Heart left ventricle (tissue), 16 donors: ENCODE data around the gene CNPY4. TPM values are rescaled to one million over a fixed set of nuclear protein-coding genes. Genes with fewer than 3 reads are reported as not detected.

ENCODE experiments used
- ATAC-seq, 4 donors: fragments of 200-7000 bp; cut with Tn5 transposase; one replicate each; pipeline ENCODE4 v1.9.1; 2020 to 2022; ENCODE audit warnings: moderate library complexity in 4 of 4, mild to moderate bottlenecking in 3 of 4, moderate number of reproducible peaks in 1 of 4
- DNase-seq, 5 donors: peaks; one replicate each; pipeline ENCODE4 v3.0.0-alpha.2; 2020
- H3K27ac ChIP-seq, 12 donors: fragments of 200-600 bp; sonication (generic) in 4 of 12; one replicate each; pipeline versions ENCODE4 v1.5.0 to v1.8.0; 2016 to 2022; ENCODE audit warnings: mild to moderate bottlenecking in 2 of 12
- H3K27me3 ChIP-seq, 9 donors: fragments of 200-600 bp; sonication (generic) in 2 of 9; one replicate each; pipeline versions ENCODE4 v1.5.1 to v1.8.0; 2016 to 2022; ENCODE audit warnings: mild to moderate bottlenecking in 3 of 9
- H3K36me3 ChIP-seq, 9 donors: fragments of 200-600 bp; sonication (generic) in 2 of 9; one replicate each; pipeline versions ENCODE4 v1.5.0 to v1.8.0; 2018 to 2022; ENCODE audit warnings: mild to moderate bottlenecking in 2 of 9
- H3K4me1 ChIP-seq, 12 donors: fragments of 200-600 bp; sonication (generic) in 4 of 12; one replicate each; pipeline versions ENCODE4 v1.5.0 to v1.8.0; 2016 to 2022; ENCODE audit warnings: mild to moderate bottlenecking in 3 of 12
- H3K4me3 ChIP-seq, 12 donors: fragments of 200-600 bp; sonication (generic) in 4 of 12; one replicate each; pipeline versions ENCODE4 v1.5.0 to v1.8.0; 2017 to 2022; ENCODE audit warnings: mild to moderate bottlenecking in 9 of 12, moderate library complexity in 4 of 12
- H3K9me3 ChIP-seq, 12 donors: fragments of 200-600 bp; sonication (generic) in 4 of 12; one replicate each; pipeline versions ENCODE4 v1.5.0 to v1.8.0; 2016 to 2022; ENCODE audit warnings: mild to moderate bottlenecking in 1 of 12
- POLR2A ChIP-seq, 2 donors: fragments of 450-650 bp; IDR thresholded peaks; one replicate each; pipeline ENCODE4 v1.6.1; 2017; ENCODE audit warnings: antibody characterized with exemption in 2 of 2, mild to moderate bottlenecking in 2 of 2, moderate library complexity in 2 of 2
- WGBS, 4 donors: extraction: QIAGEN DNeasy Blood & Tissue Kit in 2 of 4; methylation state at CpG; one replicate each; pipeline versions ENCODE4 v1.1.5 to v1.1.7; 2013 to 2018; 5-methylcytosine and 5-hydroxymethylcytosine counted together
- intact Hi-C, 10 donors: fragments of 100-400 bp; cut with DNase I; formaldehyde crosslinking; loops; one replicate each; pipeline versions ENCODE4 v1.11.1 to v1.14.2; 2022
- polyA plus RNA-seq, 2 donors: library from polyadenylated mRNA; stranded (reverse); fragments of 200-250 nt; gene quantifications; one replicate each; pipeline ENCODE4 v1.2.3, GENCODE V29; 2013
- total RNA-seq, 9 donors: library from RNA; depleted of rRNA in 2 of 9; stranded (reverse); fragments of >200 nt in 2 of 9; fragmentation: NEBNext Ultra II Directional in 3 of 9; extraction: Animal tissue kit (Norgen Biotek cat#: 25700) in 3 of 9; gene quantifications; one replicate each; pipeline versions ENCODE4 v1.1.0 to v1.2.4, GENCODE V29; 2016 to 2023
- TF ChIP-seq, protein P1 (sequence below), 12 donors: fragments of 200-600 bp; sonication (generic) in 4 of 12; IDR thresholded peaks; one replicate each; pipeline versions ENCODE4 v1.5.0 to v1.8.0; 2018 to 2022; ENCODE audit warnings: antibody characterized with exemption in 12 of 12, mild to moderate bottlenecking in 5 of 12
- donor health status: ischemic (EF 13 %, LVEDD 7.1; RV severe dilation, severe dysfunction).
- donor health status: healthy with polysubstance abuse.
- donor health status: DM: no; HTN: yes; CAD: no.
- donor health status: DM: no; HTN: no; CAD: no.
- donor health status: ischemic (EF 25% LVEDD 6.9; RV normal size, moderate dysfunction).
- donor health status: ischemic (EF 25% LVEDD 5.7; RV mildly dilated, moderate dysfunction).
- donor health status: healthy.
- donor health status: DM: yes; HTN: yes; CAD: no.
- donor health status: ischemic (EF 35%, LVEDD 5.7; RV mildly dilated, moderate dysfunction).
- donor health status: nonischemic (EF 11% LVEDD 7.7; RV severe dilation, severe dysfunction).
- donor health status: DM: yes; HTN: yes; CAD: no.
- donor health status: PGD.
- donor health status: ischemic (EF 29% LVEDD 5.4; RV normal size, mild dysfunction).
- donor health status: nonischemic (EF 23%, LVEDD 6.1; RV moderate dilation, normal function).

CNPY4 gene
- total and polyA plus RNA-seq, 11 donors, result 5.9 to 10.8 (median 8.5) TPM

DNA sequence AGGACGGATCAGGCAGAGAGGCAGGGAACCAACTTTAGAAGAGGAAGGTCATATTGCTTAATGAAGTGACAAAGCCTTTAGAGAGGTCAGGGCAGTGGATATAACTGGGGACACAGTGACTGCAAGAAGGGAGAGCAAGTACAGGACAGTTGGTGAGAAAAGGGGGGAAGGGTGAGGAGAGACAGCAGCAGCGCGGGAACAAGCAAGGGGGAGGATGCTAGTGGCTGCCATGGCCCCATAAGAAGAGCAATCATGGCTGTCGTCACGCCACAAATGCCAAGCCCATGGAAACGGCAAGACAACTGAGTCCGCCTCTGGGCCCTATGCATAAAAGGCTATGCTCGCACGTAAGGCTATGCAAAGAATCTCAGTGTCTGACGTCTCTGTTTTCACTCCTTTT lies 47.0 kb upstream of the CNPY4 start:
- Histone ChIP-seq H3K36me3 (peaks cover 19 to 95% (median 79%) of the 10 kb centered on the region in 9 donors), H3K27ac (no peak overlapping the region), H3K27me3 (no peaks in the 10 kb centered on the region), H3K4me3 (no peak overlapping the region), H3K9me3 (peaks cover 0 to 47% (median 26%) of the 10 kb centered on the region in 12 donors), H3K4me1 (no peaks in the 10 kb centered on the region)
- 97 to 99% (median 98%) methylated on average over 10 of the region's 10 CpGs for WGBS, 4 donors
- intact Hi-C loops, result no loop called here
- ATAC-seq (no peak), DNase-seq (no peak)
- no peak for TF ChIP-seq POLR2A (IDR thresholded peaks at IDR 0.05)
- TF ChIP-seq, protein P1, sequence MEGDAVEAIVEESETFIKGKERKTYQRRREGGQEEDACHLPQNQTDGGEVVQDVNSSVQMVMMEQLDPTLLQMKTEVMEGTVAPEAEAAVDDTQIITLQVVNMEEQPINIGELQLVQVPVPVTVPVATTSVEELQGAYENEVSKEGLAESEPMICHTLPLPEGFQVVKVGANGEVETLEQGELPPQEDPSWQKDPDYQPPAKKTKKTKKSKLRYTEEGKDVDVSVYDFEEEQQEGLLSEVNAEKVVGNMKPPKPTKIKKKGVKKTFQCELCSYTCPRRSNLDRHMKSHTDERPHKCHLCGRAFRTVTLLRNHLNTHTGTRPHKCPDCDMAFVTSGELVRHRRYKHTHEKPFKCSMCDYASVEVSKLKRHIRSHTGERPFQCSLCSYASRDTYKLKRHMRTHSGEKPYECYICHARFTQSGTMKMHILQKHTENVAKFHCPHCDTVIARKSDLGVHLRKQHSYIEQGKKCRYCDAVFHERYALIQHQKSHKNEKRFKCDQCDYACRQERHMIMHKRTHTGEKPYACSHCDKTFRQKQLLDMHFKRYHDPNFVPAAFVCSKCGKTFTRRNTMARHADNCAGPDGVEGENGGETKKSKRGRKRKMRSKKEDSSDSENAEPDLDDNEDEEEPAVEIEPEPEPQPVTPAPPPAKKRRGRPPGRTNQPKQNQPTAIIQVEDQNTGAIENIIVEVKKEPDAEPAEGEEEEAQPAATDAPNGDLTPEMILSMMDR (IDR thresholded peaks at IDR 0.05), result no peak

DNA sequence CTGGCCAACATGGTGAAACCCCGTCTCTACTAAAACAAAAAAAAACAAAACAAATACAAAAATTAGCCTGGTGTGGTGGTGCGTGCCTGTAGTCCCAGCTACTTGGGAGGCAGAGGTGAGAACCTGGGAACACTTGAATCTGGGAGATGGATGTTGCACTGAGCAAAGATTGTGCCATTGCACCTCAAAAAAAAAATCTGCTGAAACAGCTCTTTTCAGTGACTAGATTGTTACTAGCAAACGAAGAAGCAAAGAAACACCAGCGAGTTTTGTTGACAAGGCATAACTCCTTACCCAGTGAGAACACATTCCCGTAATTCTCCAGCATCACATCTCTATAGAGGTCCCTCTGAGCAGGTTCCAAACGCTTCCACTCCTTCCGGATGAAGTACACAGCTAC lies 44.6 kb upstream of the CNPY4 start:
- Histone ChIP-seq H3K9me3 (peaks cover 0 to 33% (median 26%) of the 10 kb centered on the region in 12 donors), H3K36me3 (peaks cover 19 to 100% (median 92%) of the 10 kb centered on the region in 9 donors), H3K27me3 (no peaks in the 10 kb centered on the region), H3K4me3 (no peak overlapping the region), H3K27ac (no peak overlapping the region), H3K4me1 (peaks cover 0 to 18% (median 10%) of the 10 kb centered on the region in 12 donors)
- TF ChIP-seq, protein P1 (IDR thresholded peaks at IDR 0.05), result no peak
- TF ChIP-seq POLR2A (IDR thresholded peaks at IDR 0.05), result no peak
- intact Hi-C loops, result no loop called here
- ATAC-seq (no peak), DNase-seq (no peak)
- 89 to 96% (median 95%) methylated on average over 7 of the region's 7 CpGs for WGBS, 4 donors

DNA sequence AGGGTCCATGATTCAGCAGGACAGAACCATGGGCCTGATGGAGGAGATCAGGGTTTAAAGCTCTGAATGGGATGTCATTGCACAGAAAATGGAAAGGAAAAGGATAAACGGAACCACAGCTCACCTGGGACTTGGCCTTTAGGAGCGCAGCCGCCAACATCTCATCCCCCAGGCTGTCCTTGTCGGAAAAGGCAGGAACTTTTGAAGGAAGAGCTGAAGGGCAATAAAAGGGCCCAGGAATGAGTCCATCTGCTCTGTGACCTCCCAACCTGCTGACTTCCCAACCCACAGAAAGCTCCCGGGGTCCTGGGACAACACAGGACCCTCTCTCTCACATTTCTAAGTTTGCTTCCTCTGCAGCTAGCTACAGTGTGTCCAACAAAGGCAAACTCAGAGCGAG lies 44.0 kb upstream of the CNPY4 start:
- WGBS, 4 donors, result 93 to 97% (median 95%) methylated on average over 5 to 6 of the region's 6 CpGs
- intact Hi-C loops, result no loop called here
- Histone ChIP-seq H3K9me3 (peaks cover 0 to 28% (median 22%) of the 10 kb centered on the region in 12 donors), H3K4me1 (peaks cover 0 to 23% (median 16%) of the 10 kb centered on the region in 12 donors), H3K36me3 (peaks cover 17 to 96% (median 86%) of the 10 kb centered on the region in 9 donors), H3K27me3 (no peaks in the 10 kb centered on the region), H3K4me3 (no peak overlapping the region), H3K27ac (no peak overlapping the region)
- ATAC-seq (no peak), DNase-seq (no peak)
- no peak for TF ChIP-seq POLR2A (IDR thresholded peaks at IDR 0.05)
- TF ChIP-seq, protein P1 (IDR thresholded peaks at IDR 0.05), result no peak

DNA sequence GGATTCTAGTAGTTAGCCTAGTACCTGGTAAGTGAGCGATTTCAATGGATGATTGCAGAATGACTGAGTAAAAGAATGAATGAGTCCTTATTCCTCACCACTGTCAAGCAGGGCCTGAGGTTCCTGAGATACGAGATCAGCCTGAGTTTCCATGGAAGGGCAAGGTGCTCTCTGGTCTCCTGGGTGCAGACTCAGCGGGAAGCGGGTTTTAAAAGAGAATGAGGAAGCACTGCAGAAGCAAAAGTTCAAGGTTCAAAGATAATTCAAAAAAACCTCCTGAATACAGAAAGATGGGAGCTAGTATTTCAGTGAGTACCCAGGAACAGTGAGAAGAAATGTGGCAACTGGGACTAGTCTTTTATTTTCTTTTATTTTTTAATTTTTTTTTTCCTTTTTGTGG lies 42.2 kb upstream of the CNPY4 start:
- intact Hi-C loops, result no loop called here
- no peaks in the 10 kb centered on the region for H3K27me3 ChIP-seq
- WGBS, 4 donors, result 95 to 97% (median 96%) methylated on average over 4 of the region's 4 CpGs
- DNase-seq (no peak), ATAC-seq (no peak)
- no peak overlapping the region for H3K27ac ChIP-seq
- no peak overlapping the region for H3K4me3 ChIP-seq
- H3K36me3 ChIP-seq, result peaks cover 2 to 78% (median 68%) of the 10 kb centered on the region in 9 donors
- H3K9me3 ChIP-seq, result peaks cover 0 to 10% (median 4%) of the 10 kb centered on the region in 12 donors
- peaks cover 0 to 33% (median 23%) of the 10 kb centered on the region in 12 donors for H3K4me1 ChIP-seq
- TF ChIP-seq, protein P1 (IDR thresholded peaks at IDR 0.05), result no peak
- no peak for TF ChIP-seq POLR2A (IDR thresholded peaks at IDR 0.05)
